HG03469 (cell line): ENCODE results near the gene VIT.
A peak's percentile ranks its signal among the peaks of the same experiment; 100 is the strongest.

Source experiments
- ATAC-seq: cut with Tn5 transposase; IDR thresholded peaks from one replicate; pipeline ENCODE4 v1.9.1; 2021; ENCODE audit warnings: mild to moderate bottlenecking, moderate library complexity, moderate number of reproducible peaks; ENCODE audit not compliant: unreplicated experiment

Gene VIT

GRCh38 chr2:36754578-36754977, 58.1 kb downstream of the VIT start:
- ATAC-seq: no peak

- no peak for ATAC-seq
Measured at GRCh38 chr2:36756438-36756837, 59.9 kb downstream of the VIT start.

DNA sequence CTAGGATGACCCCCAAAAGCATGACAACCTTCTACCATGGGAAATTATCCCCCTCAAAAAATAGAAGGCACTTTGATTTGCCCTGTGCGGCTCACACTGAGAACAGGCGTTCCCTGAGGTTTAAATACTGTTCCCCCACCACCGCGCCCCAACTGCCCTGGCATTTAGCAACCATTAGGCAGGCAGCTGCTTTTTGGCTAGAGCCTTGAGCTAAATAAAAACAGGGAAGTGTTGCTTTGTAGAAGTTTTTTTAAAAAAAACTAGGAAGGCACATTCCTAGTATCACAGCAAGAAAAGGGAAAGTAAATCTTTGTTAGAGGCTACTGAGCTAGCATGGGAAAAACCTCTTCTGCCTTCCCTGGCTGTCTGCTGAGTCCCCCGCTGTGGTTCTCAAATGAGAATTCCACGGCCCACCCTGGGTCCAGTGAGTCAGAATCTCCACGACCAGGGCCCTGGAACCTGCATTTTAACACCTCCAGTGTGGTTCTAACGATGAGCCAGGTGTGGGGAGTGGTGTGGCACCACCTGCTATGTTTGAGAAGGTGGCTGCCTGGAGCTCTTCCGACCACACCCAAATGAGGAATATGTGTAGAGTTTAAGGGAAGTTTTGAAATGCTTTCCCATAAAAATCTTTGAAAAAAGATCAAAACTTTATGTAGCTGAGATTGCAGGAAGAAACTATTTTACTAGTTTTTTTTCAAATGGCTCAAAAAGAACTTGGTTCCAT, 66.4 kb downstream of the VIT start:
- ATAC-seq: no peak

GRCh38 chr2:36769106-36769505, 72.6 kb downstream of the VIT start:
- no peak for ATAC-seq

GRCh38 chr2:36770542-36771287, 74.2 kb downstream of the VIT start:
- ATAC-seq: peak; percentile 67

GRCh38 chr2:36771671-36772070, 75.2 kb downstream of the VIT start:
- no peak for ATAC-seq

GRCh38 chr2:36773947-36774346, 77.4 kb downstream of the VIT start:
- ATAC-seq: no peak

GRCh38 chr2:36775261-36775660, 78.8 kb downstream of the VIT start:
- no peak for ATAC-seq

- ATAC-seq: no peak
Measured at GRCh38 chr2:36775806-36776205, 79.3 kb downstream of the VIT start.

DNA sequence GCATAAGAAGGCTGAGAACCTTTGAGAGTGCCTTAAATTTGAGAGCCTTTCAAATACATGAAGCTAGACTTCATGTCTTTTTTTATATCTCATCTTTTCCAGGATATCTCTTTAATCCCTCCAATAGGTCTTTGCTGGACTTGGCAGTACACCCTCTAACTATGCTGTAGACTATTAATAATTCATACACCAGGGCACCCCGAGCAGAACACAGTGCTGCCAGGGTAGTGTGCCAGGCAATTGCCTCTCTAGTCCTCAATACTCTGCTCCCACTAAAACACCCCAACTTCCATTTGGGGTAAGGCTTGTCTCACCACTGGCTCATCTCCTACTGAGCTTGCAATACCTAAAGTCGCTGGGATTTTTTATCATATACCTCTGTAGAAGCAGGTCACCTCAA, 80.8 kb downstream of the VIT start:
- no peak for ATAC-seq

DNA sequence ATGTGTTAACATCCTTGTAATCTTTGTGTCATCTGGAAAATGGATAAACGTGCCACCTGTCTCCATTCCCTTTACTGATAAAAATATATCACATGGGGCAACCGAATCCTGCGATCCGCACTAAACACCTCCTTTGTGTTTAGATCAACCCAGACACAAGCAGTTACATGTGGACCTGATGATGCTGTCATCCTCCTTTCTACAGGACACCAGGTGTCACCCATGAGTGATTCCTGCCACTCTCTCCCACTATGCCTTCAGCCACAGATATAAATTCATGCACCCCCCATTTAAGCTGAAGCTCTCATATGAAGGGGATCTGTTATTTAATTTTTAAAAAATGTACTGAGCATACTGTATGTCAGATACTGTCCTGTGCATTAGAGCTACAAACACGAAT, 81.3 kb downstream of the VIT start:
- ATAC-seq: no peak

DNA sequence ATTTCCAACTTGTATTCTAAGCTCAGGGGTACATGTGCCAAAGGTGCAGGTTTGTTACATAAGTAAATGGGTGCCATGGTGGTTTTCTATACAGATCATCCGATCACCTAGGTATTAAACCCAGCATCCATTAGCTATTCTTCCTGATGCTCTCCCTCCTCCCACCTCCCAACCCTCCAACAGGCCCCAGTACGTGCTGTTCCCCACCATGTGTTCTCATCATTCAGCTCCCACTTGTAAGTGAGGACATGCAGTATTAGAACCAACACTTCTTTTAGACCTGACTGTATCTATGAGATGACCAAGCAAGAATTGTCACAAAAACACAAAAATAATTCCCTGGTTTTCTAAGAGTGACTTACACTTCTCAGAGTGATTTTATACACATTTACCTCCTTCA, 83.0 kb downstream of the VIT start:
- no peak for ATAC-seq

DNA sequence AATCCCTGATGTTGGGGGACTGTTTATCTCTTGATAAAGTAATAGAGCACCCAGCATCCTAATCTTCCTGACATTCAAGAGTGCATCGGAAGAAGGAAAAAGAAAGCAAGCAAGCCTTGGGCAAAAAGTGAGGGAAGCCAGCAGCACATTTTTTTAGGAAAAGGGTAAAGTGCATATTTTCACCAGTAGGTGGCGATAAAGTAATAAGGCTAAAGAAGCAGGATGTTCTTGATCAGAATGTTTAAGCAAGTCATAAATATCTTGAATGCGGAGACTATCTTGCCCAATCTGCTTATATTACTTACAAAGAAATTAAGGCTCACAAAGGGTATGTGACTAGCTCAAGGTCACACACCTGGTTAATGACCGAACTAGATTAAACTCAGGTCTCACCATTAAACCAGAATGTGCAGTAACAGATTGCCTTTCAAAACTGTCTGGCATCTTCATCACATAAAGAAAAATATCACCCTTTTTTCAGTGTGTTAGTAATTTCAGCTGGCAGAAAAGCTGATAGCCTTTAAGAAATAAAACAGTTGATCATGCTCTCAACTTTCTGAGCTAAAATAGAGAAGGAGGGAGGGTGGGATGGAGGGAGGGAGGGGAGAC, 83.8 kb downstream of the VIT start:
- no peak for ATAC-seq

GRCh38 chr2:36781907-36782720, 85.6 kb downstream of the VIT start:
- ATAC-seq: no peak

GRCh38 chr2:36783246-36783645, 86.7 kb downstream of the VIT start:
- ATAC-seq: no peak

DNA sequence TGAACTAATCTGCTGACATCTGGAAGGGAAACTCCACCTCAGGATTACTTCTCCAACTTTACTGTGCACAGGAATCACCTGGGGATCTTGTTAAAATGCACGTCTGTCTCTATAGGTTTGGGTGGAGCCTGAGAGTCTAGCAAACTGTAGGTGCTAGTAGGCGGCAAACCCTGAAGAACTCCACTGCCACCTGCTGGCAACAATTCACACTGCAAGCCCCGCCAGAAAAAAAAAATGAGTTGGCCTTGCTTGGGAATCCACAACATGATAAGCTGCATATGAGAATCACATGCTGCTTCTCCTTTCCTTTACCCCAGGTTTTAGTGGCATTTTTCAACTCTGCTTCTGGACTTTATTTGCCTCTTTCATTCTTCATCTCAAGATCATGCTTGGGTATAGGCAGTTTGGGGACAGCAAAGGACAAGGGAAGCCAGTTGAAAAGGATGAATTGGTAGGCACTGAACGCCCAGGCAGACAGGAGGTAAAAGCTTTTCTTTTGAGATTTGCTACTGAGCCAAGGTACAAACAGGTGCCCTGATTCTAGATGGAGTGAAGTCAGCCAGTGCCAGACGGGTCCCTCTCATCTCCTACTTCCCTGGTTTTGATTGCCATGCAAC, 88.8 kb downstream of the VIT start:
- ATAC-seq: no peak

- ATAC-seq: no peak
Measured at GRCh38 chr2:36789181-36789804, 92.8 kb downstream of the VIT start.

DNA sequence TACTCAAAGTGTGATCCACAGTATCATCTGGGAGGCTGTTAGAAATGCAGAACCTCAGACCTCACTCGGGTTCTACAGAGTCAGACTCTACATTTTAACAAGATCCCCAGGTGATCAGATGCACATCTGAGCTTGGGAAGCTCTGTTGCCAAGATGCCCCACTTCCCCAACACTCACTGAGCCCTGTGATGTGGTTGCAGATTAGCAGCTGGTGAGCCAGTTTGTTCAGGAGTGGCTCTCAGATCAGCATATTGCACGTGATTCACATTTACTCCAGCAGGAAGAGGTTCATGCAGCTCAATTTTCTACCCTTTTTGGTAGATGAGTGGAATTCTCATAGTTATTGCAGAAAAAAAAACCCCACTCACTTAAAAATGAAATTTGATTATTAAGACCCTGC, 96.4 kb downstream of the VIT start:
- no peak for ATAC-seq

- ATAC-seq: no peak
Measured at GRCh38 chr2:36797324-36798070, 101.0 kb downstream of the VIT start.

GRCh38 chr2:36798724-36799123, 102.2 kb downstream of the VIT start:
- no peak for ATAC-seq
